Gastroesophageal sphincter (tissue), 4 donors: ENCODE measurements around the gene DRD4. TPM values are rescaled to one million over a fixed set of nuclear protein-coding genes. Genes with fewer than 3 reads are reported as not detected.

Source experiments
- ATAC-seq: fragments of 150-250 bp; one replicate; pipeline ENCODE4 v1.9.1; 2016; ENCODE audit warnings: mild to moderate bottlenecking, moderate library complexity
- H3K27ac ChIP-seq, 4 donors: fragments of 200-600 bp; sonication (generic) in 3 of 4; 1 replicate in 3 of 4; 2 replicates in 1 of 4; pipeline ENCODE4 v1.5.1; 2016 to 2019
- H3K27me3 ChIP-seq: fragments of 200-600 bp; sonication (generic); one replicate; pipeline ENCODE4 v1.5.1; 2019
- H3K36me3 ChIP-seq, 2 donors: fragments of 200-600 bp; sonication (generic); one replicate each; pipeline ENCODE4 v1.5.1; 2019; ENCODE audit warnings: control low read depth in 1 of 2
- H3K4me1 ChIP-seq, 3 donors: fragments of 200-600 bp; sonication (generic); 1 replicate in 2 of 3; 2 replicates in 1 of 3; pipeline ENCODE4 v1.5.1; 2016 to 2019; ENCODE audit warnings: control low read depth in 2 of 3
- H3K4me3 ChIP-seq, 2 donors: fragments of 200-600 bp; sonication (generic); one replicate each; pipeline ENCODE4 v1.5.1; 2019; ENCODE audit warnings: mild to moderate bottlenecking in 1 of 2, moderate library complexity in 1 of 2
- H3K9me3 ChIP-seq, 3 donors: fragments of 200-600 bp; sonication (generic); one replicate each; pipeline ENCODE4 v1.5.1; 2017 to 2019; ENCODE audit warnings: control low read depth in 2 of 3
- CTCF ChIP-seq, 4 experiments: fragments of 200-600 bp in 2 of 4; fragments of 450-650 bp in 2 of 4; sonication (generic) in 1 of 4; IDR thresholded peaks; one replicate each; pipeline ENCODE4 v1.5.1; 2017 to 2019; ENCODE audit warnings: antibody characterized with exemption in 4 of 4, mild to moderate bottlenecking in 2 of 4, moderate library complexity in 2 of 4
- EP300 ChIP-seq: sonication (generic); formaldehyde crosslinking; IDR thresholded peaks from one replicate; pipeline ENCODE4 v1.6.1; 2017; ENCODE audit warnings: antibody characterized with exemption, mild to moderate bottlenecking
- POLR2A ChIP-seq, 2 donors: fragments of 450-650 bp; IDR thresholded peaks; one replicate each; pipeline ENCODE4 v1.6.1; 2017; ENCODE audit warnings: antibody characterized with exemption in 2 of 2, mild to moderate bottlenecking in 2 of 2, moderate library complexity in 1 of 2
- POLR2AphosphoS5 ChIP-seq: sonication (generic); formaldehyde crosslinking; IDR thresholded peaks from one replicate; pipeline ENCODE4 v1.6.1; 2017; ENCODE audit warnings: antibody characterized with exemption
- WGBS, 2 donors: methylation state at CpG; one replicate each; pipeline ENCODE4 v1.1.5; 2018; ENCODE audit warnings: low coverage in 1 of 2; 5-methylcytosine and 5-hydroxymethylcytosine counted together
- total RNA-seq, 4 donors: library from RNA; depleted of rRNA; stranded (reverse); fragments of >200 nt; gene quantifications; one replicate each; pipeline ENCODE4 v1.1.0, GENCODE V29; 2016

The DRD4 gene
- total RNA-seq, 4 donors from 2014 or later: 0.27 TPM; not detected in 3

DNA sequence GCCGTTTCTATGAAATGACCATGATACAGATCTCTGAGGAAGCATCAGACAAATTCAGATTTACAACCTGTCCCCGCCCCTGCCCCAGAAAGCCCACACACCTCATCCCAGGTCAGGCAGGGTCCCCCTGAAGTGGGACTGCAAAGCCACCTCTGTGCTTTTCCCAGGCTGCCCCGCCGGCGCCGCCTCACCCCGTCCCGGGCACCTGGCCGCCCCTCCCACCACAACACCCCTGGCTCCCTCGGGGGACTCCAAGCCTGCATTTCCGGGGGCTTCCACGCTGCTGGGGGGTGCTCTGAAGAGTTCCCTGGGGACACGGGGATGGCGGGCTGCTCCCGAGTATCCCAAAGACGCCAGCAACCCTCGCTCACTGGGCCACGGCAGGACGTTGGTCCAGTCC lies 23.2 kb downstream of the DRD4 start:
- H3K36me3 ChIP-seq: peaks cover 0 to 70% of the 10 kb centered on the region in 2 donors
- H3K4me3 ChIP-seq: no peak overlapping the region
- TF ChIP-seq CTCF (IDR thresholded peaks at IDR 0.05) (no peak), POLR2AphosphoS5 (no peak), POLR2A (IDR thresholded peaks at IDR 0.05) (no peak), EP300 (no peak)
- ATAC-seq: no peak
- 60 to 75% methylated on average over 1 to 2 of the region's 19 CpGs for WGBS, 2 donors
- H3K27me3 ChIP-seq: no peaks in the 10 kb centered on the region
- H3K4me1 ChIP-seq: peaks cover 0 to 7% (median 0%) of the 10 kb centered on the region in 3 donors
- H3K9me3 ChIP-seq: no peaks in the 10 kb centered on the region
- no peak overlapping the region for H3K27ac ChIP-seq

- Histone ChIP-seq H3K4me1 (peaks cover 0 to 13% (median 5%) of the 10 kb centered on the region in 3 donors), H3K36me3 (peaks cover 0 to 72% of the 10 kb centered on the region in 2 donors), H3K27ac (no peak overlapping the region), H3K9me3 (no peaks in the 10 kb centered on the region), H3K27me3 (no peaks in the 10 kb centered on the region), H3K4me3 (no peak overlapping the region)
- no peak for ATAC-seq
- TF ChIP-seq POLR2AphosphoS5: no peak
- TF ChIP-seq EP300: no peak
- no peak for TF ChIP-seq POLR2A (IDR thresholded peaks at IDR 0.05)
- TF ChIP-seq CTCF (IDR thresholded peaks at IDR 0.05): no peak
- WGBS, 2 donors: 91 to 94% methylated on average over 2 to 7 of the region's 19 CpGs
Measured at GRCh38 chr11:660681-661444, 23.8 kb downstream of the DRD4 start.

- H3K9me3 ChIP-seq: no peaks in the 10 kb centered on the region
- H3K4me3 ChIP-seq: no peak overlapping the region
- WGBS, 2 donors: 81 to 89% methylated on average over 5 to 7 of the region's 15 CpGs
- no peak overlapping the region for H3K27ac ChIP-seq
- H3K36me3 ChIP-seq: peaks cover 0 to 63% of the 10 kb centered on the region in 2 donors
- ATAC-seq: peak; percentile 67
- H3K27me3 ChIP-seq: no peaks in the 10 kb centered on the region
- peaks cover 0 to 19% (median 5%) of the 10 kb centered on the region in 3 donors for H3K4me1 ChIP-seq
- TF ChIP-seq POLR2A (IDR thresholded peaks at IDR 0.05) (no peak), EP300 (no peak), POLR2AphosphoS5 (peak; percentile 61), CTCF (IDR thresholded peaks at IDR 0.05) (peak in 3 of 4 experiments; percentile 73 to 79 (median 77))
Measured at GRCh38 chr11:662689-663274, 25.7 kb downstream of the DRD4 start.

GRCh38 chr11:665062-665703 lies 28.1 kb downstream of the DRD4 start:
- peaks cover 0 to 41% of the 10 kb centered on the region in 2 donors for H3K36me3 ChIP-seq
- H3K9me3 ChIP-seq: no peaks in the 10 kb centered on the region
- 52 to 61% methylated on average over 5 of the region's 15 CpGs for WGBS, 2 donors
- H3K4me3 ChIP-seq: no peak overlapping the region
- H3K27ac ChIP-seq: peak overlapping the region in 3 of 4 donors; percentile 48 to 76 (median 50)
- no peak for TF ChIP-seq EP300
- TF ChIP-seq POLR2AphosphoS5: peak; percentile 9
- no peak for TF ChIP-seq POLR2A (IDR thresholded peaks at IDR 0.05)
- TF ChIP-seq CTCF (IDR thresholded peaks at IDR 0.05): no peak
- no peaks in the 10 kb centered on the region for H3K27me3 ChIP-seq
- peaks cover 0 to 19% (median 5%) of the 10 kb centered on the region in 3 donors for H3K4me1 ChIP-seq
- ATAC-seq: peak; percentile 10
